IPS-11a (cell line): ENCODE measurements around the gene DIPK1C.

Experiments
- H3K4me3 ChIP-seq: one replicate; pipeline ENCODE4 v1.5.1; 2013; ENCODE audit warnings: low read depth, low read length, control low read depth

The DIPK1C gene

DNA sequence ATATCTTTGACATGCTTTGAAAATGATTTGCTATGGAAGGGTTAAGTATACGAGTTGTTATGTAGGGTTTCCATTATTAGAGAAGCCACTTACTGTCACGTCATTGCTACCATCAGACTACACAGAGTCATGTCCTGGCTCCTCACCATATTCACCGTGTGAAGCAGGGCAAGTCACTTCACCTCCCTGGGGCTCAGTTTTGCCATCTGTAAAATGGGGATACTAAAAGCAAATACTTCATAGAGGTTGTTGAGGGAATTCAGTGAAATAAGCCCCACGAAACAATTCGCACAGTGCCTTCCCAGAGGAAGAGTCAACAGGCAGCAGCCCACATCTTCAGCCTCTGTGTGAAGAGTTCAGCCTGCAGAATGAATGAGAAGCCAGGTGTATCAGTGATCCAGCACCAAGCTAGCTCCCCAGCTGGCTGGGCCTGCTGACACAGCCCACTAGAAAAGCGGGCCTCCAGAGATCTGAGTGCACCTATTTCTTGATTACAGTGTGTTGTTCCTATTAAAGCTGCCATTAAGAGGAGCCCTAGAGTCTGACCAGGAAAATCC lies 3.4 kb downstream of the DIPK1C start:
- H3K4me3 ChIP-seq = no peak overlapping the region

DNA sequence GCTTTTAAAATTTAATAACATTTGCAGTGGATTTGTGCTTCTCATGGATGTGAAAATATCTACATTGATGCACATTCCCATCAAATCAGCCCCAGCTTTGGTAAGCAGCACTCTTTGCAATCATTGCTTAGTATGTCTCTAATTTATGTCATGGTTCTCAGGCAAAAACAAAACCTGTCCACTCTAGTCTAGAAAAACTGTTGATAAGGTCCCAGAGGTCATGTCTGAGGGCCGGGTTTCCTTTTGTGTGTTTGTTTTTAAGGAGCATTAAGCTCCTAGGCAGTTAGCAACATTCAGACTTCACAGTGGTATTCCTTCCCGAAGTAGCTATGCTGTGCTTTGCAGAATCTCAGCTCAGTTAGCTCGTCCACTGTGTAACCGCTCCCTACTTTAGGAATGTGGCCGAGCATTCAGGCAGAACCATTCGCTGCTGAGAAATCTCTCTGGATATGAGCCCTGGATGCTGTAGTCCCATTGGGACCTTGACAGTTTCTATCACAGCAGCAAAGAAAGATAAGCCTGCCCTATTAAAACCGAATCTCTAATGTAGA lies 4.0 kb downstream of the DIPK1C start:
- H3K4me3 ChIP-seq = no peak overlapping the region

DNA sequence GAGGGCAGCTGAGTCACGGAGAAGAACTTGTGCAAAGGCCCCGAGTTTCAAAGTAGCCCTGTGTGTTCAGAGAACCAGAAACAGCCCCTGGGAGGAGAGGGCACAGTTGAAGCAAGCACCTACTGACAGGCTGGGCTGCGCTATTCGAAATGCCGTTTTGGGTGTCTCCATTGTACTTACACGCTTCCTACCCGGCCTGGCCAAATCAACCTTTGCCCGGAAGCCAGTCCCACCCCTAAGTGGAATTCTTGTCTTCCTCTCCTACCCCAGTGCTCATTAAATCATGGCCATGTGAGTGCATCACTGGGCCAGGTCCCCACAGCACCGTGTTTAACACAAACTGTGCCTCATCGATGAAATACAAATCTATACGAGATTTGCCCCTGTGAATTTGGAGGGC lies 6.0 kb downstream of the DIPK1C start:
- H3K4me3 ChIP-seq = no peak overlapping the region

DNA sequence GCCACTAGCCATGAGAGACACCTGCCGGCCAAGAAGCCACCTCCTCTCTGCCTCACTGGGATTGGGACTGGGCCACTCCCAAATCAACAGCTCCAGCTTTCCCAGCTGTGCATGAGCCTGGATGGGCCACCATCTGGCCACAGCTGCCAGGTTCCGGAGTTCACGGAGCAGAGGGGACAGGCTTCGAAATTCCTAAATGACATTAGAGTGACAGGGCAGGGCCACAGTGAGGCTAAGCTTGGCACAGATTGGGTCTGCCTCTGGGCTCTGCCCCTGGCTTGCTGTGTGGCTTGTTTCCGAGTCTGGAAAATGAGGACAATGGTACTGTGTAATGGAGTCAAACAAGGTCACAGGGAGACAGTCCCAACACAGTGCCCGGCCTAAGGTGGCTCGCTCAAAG lies 6.5 kb downstream of the DIPK1C start:
- H3K4me3 ChIP-seq = no peak overlapping the region

DNA sequence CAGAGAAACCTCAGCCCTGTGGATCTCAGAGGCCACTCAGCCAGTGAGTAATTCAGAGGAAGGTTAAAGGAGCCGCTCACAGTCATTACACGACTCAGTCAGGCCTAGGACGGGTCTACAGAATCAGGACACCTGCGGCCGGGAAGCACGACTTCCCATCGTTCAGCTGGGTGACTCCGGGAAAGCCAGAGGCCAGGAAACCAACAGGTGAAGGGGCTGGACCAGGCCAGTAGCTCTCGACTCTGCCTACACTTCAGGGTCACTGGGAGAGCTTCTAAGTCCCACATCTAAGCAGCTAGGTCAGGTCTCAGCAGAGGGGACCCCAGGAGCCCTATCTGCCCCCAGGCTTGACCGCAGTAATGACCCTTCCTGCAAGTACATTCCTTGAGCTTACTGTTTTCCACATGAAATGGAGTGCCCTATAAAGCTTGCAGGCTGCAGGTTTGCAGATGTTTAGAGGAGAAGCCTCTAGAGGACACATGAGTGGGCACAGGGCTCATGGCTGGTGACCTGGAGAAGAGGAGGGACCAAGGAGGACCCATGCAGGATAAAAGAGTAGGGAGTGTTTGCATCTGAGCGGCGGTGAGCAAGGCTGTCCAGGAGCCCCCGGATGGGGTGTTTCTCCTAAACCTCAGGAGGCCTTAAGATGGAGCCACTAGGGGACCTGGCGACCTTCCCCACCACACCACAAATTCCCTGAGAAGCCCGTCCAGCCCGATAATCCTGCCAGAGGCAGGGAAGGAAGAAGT lies 9.5 kb downstream of the DIPK1C start:
- no peak overlapping the region for H3K4me3 ChIP-seq

DNA sequence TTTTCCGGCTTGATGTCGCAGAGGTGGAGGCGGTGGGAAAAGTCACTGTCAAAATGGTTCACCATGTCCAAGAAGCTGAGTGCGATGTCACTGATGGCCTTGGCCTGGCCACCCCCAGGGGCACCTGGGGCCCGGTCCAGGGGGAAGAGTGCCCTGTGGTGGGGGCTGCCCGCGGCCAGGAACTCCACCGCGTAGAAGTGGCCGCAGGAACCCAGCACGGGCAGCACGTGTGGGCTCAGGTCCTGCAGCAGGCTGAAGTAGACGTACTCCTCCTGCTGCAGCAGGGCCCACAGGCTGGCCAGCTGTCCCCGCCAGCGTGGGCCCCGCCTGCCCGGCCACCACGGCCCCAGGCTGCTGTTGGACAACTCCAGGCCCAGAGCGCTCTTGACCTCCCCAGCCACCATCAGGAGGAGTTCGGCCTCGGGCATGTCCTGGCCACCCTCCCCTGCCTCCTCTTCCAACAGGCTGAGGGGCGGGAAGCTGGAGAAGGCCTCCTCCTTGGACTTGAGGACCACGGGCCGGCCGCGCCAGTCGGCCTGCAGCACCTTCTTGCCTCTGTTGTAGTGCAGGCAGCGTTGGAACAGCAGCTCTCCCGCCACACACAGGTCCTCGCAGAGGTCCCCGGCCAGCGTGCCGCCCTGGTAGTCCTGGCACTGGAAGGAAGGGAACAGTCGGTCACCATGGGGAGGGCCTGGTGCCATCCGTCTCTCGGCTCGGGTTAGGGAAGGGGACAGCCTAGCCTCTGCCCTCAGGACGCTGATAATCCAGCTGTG lies 10.3 kb downstream of the DIPK1C start:
- H3K4me3 ChIP-seq = no peak overlapping the region

DNA sequence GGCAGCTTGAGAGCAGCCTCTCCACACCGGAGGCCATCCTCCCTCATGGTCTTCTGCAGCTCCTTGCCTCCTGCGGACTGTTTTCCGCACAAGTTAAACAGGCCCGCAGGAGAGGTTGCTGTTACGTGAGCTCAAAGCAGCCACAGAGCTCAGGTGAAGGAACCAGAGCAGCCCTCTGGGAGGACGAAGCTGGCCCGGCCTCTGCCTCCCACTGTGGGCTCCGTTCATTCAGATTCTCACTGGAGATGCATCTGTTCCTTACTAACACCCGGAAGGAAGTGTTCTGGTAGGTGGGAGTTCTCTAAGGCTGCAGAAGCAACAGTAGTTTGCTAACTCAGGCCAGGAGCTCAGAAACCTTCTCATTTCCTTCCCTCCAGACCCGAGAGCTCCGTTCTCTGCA lies 10.9 kb downstream of the DIPK1C start:
- no peak overlapping the region for H3K4me3 ChIP-seq

DNA sequence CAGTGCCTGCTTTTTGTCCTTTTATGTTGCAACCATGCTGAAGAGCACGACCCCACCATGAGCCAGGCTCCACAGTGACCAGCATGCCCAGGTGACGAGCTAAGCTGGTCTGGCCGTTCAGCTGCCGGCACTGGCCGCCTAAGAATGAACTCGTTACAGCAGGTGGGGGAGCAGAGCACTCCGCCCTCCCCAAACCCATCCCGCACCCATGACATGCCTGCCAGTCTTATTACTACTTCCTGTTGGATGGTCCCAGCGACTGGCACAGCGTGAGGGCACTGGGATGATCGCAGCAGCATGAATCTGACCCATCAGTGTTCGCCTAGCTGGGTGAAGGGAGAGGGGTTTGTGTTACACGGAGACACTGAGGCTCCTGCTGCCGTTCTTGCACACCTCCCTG lies 11.5 kb downstream of the DIPK1C start:
- no peak overlapping the region for H3K4me3 ChIP-seq

DNA sequence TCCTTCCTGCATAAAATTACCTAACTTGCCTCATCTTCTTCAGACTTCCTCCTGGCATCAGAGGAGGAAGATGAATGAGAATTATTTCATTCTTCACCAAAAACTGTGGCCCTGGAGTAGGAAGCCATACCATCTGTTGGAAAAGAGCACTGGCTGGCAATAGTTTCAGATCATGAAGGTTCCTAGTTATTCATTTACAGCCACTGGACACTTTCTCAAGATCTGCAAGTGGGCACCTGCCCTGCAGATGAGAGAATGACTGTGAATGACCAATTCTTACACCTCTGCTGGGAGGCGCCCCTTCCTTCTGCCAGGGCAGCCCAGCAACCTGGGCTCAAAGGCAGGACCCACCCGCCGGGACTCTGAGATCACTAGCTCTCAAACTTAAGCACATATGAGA lies 13.0 kb downstream of the DIPK1C start:
- H3K4me3 ChIP-seq = no peak overlapping the region

DNA sequence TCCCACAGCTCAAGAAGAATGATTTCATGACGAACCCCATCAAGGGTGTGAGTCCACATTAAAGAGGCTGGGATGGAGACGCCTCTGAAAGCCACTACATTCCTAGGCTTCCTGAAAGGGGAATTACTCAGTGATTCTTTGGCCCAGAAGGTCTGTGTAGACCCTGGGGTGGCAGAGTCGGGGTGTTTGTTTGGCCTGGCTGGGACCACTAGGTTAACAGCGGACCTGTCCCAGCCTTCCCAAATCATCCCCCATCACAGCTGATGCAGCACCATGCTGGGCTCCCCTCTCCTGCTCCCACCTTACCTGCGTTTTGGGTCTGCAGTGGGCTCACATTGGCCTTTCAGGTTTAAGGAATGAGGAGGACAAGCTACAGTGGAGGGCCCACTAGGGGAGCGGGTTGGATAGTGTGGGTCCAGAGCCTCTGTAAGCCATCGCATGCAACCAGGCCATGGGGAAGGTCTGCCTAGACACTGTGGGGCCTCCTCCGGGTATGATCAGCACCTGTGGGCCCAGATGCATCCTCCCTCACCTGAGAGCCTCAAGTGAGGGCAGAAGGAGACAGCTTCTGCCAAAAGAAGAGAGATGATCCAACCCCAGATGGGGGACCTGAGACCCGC lies 16.2 kb downstream of the DIPK1C start:
- no peak overlapping the region for H3K4me3 ChIP-seq

DNA sequence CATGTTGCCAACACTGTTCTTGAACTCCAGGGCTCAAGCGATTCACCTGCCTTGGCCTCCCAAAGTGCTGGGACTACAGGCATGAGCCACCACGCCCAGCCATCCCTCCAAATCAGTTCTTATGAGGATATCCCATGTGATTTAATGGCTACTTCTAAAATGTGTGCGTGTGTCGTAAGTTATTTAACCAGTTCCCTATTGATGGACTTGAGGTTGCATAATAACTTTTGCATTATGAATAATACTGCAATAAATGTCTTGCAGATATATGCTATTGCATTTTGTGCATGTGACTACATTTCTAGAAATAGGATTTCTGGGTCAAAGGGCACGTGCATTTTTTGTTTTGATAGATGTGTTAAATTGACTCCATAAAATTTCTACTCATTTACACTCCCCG lies 19.0 kb downstream of the DIPK1C start:
- no peak overlapping the region for H3K4me3 ChIP-seq

DNA sequence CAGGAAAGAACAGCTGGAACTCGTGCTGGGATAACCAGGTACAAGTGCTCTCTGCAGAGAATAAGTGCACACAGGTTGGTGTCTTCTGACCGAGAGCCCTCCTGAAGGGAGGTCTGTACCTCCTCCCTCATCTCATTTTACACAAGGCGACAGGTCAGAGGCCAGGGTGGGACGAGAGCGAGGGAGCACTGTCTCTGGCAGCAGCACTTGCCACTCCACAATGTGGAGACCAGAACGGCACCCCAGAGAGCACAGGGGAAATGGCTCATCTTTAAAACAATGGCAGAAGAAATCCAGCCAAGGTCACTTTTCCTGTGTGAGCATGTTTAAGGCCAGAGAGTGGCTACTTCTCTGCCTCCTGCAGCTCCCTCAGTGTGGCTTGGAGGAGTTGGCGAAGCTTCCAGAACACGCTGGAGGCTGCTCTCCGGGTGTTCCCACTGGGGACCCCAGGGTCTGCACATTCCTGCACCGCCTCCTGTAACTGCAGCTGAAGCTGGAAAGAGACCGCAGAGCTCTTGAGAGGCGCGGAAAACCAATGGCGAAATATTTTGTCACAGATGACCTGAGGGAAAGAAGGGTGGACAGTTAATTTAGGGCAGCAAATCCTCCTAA lies 20.8 kb downstream of the DIPK1C start:
- H3K4me3 ChIP-seq = no peak overlapping the region

DNA sequence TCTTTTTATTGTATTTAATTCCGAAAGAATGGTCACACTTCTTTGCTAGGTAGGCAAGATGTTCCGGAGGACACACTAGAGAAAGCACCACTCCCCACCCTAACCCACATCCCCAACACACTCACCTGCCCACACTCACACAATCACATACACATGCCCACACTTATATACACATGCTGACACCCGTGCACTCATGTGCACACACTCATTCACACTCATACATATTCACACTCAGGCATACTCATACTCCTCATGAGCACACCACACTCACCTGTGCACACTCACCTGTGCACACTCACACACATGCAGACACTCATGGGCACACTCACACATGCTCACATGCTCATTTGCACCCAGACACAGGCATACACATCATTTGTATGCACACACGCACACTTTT lies 21.4 kb downstream of the DIPK1C start:
- no peak overlapping the region for H3K4me3 ChIP-seq

DNA sequence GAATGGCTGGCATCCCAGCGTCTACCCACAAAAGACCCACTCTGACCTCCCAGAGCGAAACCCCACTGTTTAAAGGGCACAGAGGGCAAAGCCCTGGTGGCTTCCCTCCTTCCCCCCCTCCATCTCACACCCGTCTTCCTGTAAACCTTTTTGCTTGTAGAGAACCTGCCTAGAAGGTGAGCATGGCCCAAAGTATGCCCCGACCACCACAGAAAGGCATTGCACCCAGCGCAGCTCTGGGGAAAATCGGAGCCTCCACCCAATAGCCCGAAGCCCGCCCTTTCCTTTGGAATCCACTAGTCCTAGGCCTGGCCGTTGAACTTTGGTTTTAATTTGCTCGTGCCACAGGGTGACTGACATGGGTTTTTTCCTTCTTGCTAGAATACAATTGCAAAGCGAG lies 22.6 kb downstream of the DIPK1C start:
- no peak overlapping the region for H3K4me3 ChIP-seq

DNA sequence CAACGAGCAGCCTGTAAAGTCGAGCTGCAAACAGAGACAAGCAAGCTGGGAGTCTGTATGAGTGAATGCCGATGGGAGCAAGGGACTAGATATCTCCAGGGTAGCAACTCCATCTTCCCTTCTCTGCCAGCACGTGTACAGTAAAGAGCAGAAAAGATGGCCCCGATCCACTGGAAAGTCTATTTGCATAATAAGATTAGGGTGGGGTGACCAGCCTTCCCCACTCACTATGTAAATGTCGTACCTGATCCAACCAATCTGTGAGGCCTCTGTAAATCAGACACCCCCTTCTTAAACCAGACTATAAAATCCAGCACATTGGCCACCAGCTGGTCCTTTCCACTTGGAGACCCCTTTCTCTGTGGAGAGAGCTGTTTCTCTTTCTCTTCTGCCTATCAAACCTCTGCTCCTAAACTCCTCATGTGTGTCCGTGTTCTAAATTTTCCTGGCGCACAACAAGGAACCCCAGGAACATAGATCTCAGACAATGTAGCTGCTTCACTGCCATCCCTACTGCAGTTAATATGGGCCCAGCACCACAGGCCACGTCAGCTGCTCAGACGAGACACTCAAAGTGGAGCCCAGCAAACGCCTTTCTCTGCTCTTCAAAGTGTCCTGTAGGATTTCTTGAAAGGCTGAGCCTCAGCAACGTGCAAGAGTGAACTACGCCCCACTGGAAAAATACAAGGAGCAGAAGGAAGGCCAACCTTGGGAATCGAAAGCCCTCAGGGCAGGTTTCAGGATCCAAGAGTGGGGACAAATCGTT lies 26.1 kb downstream of the DIPK1C start:
- H3K4me3 ChIP-seq = no peak overlapping the region

DNA sequence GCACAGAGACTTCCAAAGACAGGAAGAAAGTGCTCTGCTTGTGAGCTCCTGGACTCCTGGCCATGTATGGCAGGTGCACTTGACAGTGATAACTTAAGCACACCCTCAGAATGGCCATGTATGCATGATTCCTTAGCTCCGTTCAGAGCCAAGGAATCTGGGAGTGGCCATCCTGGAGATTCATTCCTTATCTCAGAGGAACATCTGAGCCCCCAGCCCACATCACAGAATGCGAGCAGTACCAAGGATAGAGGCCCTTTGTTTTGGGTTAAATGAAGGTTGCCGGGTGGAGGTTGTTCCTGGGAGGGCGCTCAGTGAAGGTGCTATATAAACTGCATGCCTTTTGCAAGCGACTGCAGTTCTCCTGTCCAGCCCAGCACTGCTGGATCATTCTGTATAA lies 26.9 kb downstream of the DIPK1C start:
- no peak overlapping the region for H3K4me3 ChIP-seq

DNA sequence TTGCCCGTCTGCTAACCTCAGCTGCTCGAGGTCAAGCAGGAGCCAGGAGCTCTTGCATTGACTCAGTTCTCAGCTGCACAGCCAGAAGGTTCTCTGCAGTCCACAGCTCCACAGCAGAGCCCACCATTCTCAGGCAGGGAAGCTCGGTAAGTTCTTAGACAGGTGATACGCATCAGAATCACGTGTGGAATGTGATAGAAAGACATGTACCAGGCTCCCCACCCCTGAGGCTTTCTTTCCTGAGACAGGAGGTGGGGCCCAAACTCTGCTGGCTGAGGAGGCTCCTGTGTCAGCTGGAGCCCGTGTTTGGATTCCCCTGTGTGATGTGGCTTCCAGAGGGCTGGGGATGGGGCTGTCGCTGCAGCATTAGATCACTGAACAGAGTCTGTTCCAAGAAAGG lies 28.0 kb downstream of the DIPK1C start:
- H3K4me3 ChIP-seq = no peak overlapping the region

DNA sequence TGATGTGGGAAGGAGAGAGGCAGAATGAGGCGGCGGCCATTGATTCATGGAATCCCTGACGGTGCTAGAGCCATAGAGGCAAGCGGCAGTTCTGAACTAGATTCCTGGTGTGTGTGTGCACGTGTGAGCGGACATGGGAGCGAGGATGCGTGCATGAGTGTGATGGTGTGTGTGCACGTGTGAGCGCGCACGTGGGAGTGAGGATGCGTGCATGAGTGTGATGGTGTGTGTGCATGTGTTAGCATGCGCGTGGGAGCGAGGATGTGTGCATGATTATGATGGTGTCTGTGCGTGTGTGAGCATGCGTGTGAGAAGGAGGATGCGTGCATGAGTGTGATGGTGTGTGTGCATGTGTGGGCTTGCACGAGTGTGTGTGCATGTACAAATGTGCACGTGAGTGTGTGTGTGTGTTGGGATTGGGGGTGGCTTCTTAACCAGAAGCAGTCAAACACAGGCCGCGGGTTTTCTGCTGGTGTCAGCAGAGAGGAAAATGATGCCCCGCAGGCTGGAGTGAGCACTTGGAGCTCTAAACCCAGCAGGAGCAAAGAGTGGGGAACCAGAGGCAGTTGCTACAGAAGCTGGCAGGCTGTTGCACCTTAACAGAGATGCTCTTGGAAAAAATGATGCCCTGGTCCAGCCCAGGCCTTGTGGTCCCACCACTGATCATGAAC lies 29.5 kb downstream of the DIPK1C start:
- H3K4me3 ChIP-seq = no peak overlapping the region

DNA sequence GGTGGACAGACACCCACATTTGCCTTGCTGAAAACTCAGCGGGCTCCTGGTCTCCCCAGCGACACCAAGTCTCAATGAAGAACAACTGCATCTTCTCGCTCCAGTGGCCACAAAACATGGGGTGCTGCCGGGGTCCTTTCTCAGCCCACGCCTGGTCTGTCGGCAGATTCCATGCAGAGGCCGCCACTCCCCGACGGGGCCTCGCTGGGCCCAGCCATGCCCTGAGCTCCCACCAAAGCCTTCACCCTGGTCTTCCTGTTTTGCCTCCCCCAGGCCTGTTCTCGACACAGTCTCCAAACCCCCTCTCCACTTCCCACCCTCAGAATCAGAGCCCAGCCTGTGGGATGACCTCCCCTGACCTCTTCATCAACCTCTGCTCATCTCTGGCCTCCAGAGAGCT lies 31.2 kb downstream of the DIPK1C start:
- H3K4me3 ChIP-seq = no peak overlapping the region

DNA sequence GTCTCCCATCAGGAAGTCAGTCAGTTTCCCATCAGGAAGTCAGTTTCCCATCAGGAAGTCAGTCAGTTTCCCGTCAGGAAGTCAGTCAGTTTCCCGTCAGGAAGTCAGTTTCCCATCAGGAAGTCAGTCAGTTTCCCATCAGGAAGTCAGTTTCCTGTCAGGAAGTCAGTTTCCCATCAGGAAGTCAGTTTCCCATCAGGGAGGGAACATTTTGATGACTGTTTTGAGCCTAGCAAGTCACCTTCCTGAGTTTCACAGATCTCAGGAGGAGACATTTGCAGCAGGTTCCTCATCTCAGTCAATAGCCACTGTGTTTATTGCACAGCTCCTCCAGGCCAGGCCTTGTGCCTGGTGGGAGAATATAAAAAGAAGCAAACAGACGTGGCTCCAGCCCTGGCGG lies 31.9 kb downstream of the DIPK1C start:
- no peak overlapping the region for H3K4me3 ChIP-seq
